ENCODE data around the gene CPNE7. TPM values are rescaled to one million over a fixed set of nuclear protein-coding genes. Genes with fewer than 3 reads are reported as not detected.
A peak's percentile ranks its signal among the peaks of the same experiment; 100 is the strongest.

CPNE7 gene
- total RNA-seq, result 1 to 10 TPM in 2 of 4 donors, under 1 TPM in 1, not detected in 1; 0.19 to 2.4 (median 1.1) TPM

DNA sequence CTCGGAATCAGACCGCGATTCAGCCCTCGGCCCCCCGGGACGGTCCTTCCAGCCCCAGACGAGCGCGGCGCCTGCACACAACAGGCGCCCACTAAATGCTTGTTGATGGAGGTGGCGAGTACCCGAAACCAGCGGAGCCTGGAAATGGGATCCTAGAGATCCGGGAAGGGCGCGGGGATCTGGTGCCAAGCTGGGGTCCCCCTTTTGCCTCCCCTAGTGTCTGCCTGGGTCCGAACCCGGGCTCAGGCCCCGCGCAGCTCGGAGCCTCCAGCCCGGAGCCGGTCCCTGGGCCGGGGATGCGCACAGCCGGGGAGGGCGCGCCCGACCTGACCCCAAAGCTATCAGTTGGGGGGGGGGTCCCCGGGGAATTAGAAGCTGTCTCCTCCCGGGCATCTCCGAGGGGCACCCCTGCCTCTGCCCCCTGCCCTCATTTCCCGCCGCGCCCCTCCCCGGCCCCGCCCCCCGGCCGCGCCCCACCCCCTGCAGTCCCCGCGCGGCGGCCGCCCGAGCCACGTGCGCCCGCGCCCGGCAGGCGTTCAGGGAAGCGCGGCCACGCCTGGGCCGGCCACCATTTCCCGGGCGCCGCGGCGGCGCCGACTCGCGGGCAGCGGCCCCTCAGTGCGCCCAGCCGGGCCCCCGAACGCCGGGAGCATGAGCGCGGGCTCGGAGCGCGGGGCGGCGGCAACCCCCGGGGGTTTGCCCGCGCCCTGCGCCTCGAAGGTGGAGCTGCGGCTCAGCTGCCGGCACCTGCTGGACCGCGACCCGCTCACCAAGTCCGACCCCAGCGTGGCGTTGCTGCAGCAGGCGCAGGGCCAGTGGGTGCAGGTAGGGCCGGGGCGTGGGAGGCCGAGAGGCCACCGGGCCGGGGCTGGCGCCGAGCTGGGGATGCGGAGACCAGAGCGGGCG, at the start of gene CPNE7:
TSS of gene CPNE7 (plus strand) at position 512 of the 906 bp plus-strand sequence. CDS start at position 652, 140 bp downstream.
- no peak for ATAC-seq (ENCODE audit: low FRiP score)
- DNase-seq (ENCODE audit: low spot score), result no peak
- TF ChIP-seq, protein P1, sequence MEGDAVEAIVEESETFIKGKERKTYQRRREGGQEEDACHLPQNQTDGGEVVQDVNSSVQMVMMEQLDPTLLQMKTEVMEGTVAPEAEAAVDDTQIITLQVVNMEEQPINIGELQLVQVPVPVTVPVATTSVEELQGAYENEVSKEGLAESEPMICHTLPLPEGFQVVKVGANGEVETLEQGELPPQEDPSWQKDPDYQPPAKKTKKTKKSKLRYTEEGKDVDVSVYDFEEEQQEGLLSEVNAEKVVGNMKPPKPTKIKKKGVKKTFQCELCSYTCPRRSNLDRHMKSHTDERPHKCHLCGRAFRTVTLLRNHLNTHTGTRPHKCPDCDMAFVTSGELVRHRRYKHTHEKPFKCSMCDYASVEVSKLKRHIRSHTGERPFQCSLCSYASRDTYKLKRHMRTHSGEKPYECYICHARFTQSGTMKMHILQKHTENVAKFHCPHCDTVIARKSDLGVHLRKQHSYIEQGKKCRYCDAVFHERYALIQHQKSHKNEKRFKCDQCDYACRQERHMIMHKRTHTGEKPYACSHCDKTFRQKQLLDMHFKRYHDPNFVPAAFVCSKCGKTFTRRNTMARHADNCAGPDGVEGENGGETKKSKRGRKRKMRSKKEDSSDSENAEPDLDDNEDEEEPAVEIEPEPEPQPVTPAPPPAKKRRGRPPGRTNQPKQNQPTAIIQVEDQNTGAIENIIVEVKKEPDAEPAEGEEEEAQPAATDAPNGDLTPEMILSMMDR (IDR thresholded peaks at IDR 0.05), result no peak

DNA sequence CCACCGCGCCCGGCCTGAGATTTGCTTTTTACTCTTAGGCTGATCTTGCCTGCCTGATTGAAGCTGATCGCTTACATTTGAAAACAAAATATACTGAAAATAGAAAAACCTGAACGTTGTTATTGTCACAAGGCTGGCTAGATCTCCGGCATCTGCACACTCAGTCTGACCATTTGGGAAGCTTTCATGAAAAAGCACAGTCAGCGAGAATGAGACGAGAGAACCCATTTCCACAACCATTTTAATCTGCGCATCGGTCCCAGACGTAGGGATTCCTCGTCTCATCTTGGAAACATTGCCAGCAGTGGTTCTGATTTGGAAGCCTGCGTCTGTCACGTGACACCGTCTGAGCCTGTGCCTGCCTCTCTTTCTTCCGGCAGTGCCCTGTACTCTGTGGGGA, 46.5 kb upstream of the CPNE7 start:
- TF ChIP-seq, protein P1 (IDR thresholded peaks at IDR 0.05), result no peak
- DNase-seq (ENCODE audit: low spot score) (no peak), ATAC-seq (ENCODE audit: low FRiP score) (no peak)

DNA sequence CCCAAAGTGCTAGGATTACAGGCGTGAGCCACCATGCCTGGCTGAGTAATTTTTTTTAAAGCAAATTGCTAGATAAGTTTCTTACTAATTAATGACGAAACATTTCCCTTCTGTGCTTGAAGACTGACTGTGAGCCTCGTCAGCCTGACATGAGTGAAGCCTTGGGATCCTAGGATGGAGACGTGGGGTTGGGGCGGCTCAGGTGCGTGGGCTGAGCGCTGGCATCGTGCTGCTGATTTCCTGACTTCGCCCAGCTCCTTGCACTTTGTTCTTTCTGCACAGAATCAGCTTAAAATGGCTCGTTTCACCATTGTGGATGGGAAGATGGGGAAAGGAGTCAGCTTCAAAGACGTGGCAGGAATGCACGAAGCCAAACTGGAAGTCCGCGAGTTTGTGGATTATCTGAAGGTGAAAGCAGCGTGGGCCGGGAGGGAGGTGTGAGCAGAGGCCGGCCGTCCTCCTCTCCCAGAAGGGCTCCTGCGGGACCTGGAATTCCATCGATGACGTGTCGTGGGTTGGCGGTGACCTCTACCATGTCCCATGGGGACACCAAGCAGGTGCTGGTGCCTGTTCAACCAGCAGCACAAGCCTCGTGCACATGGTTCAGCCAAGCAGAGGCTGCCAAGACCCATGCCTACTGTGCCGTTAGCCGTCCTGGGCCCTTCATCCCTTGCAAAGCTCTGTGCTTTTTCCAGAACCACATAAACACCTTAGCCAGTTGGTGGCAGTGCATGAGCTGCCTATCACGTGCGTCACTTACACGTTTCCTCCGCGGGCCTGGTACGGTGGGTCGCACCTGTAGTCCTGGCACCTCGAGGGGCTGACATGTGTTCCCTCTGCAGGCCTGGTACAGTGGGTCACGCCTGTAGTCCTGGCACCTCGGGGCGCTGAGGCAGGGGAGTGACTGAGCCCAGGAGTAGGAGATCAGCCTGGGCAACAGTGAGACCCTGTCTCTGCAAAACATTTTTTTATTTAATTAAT, 44.9 kb upstream of the CPNE7 start:
- TF ChIP-seq, protein P1 (IDR thresholded peaks at IDR 0.05), result no peak
- ATAC-seq (ENCODE audit: low FRiP score) (no peak), DNase-seq (ENCODE audit: low spot score) (no peak)

DNA sequence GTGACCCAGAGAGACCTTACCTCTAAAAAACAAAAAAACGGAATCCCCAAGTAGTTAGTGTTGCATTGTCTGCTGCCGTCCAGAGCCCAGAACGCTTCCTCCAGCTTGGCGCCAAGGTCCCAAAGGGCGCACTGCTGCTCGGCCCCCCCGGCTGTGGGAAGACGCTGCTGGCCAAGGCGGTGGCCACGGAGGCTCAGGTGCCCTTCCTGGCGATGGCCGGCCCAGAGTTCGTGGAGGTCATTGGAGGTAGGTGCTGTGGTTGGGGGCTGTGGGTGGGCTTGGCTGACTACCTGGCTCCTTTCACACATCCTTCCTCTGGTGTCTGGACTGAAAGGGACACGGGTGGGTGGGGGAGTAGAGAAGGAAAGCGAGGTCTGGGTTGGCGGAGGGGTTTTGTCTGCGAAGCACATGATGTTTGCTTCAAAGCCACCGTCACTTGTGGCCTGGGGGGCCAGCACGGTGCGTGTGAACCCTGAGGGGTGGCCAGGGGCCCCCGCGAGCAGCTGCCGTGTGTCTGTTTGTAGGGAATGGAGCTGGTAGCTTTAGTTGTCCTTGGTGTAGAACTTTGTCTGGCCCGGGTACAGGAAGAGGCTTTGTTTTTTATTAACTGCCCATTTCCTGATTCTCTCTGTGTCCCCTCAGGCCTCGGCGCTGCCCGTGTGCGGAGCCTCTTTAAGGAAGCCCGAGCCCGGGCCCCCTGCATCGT, 43.6 kb upstream of the CPNE7 start:
- ATAC-seq (ENCODE audit: low FRiP score) (no peak), DNase-seq (ENCODE audit: low spot score) (no peak)
- TF ChIP-seq, protein P1 (IDR thresholded peaks at IDR 0.05), result no peak

DNA sequence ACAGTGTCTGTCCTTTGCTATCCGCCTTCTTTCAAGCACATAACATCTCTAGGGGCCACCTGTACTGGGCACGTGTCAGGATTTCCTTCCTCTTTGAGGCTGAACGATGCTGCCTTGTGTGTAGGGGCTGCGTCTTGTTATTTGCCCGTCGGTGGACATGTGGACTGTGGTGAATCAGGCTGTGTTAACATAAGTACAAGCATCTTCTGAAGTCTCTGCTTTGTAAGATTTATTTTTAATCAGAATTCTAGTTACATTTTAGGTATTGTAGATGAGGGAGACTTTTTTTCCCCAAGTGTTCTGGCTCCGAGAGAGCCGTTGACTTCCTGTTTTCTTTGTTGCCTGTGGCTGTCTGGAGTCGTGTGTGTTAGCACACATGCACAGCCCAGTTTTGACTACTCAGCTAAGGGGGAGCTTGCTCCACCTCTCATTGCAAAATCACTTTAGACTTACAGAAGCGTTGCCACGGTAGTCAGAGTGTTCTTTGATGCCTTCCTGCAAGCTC, 41.3 kb upstream of the CPNE7 start:
- DNase-seq (ENCODE audit: low spot score) (no peak), ATAC-seq (ENCODE audit: low FRiP score) (peak; percentile 26)
- TF ChIP-seq, protein P1 (IDR thresholded peaks at IDR 0.05), result no peak

DNA sequence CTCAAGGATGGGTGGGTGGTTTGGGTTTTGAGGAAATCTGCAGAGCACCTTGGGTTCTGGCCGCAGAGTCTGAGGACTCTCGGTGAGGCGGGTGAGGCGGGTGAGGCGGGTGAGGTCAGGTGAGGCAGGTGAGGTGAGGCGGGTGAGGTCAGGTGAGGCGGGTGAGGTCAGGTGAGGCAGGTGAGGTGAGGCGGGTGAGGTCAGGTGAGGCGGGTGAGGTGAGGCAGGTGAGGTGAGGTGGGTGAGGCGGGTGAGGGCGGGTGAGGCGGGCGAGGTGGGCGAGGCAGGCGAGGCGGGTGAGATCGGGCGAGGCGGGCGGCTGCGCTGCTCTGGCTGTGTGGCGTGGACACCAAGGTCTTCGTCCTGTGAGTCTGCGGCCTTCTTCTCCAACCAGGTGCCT, 39.2 kb upstream of the CPNE7 start:
- no peak for DNase-seq (ENCODE audit: low spot score)

More for the DNA sequence above, 39.2 kb upstream of the CPNE7 start:
- TF ChIP-seq, protein P1 (IDR thresholded peaks at IDR 0.05), result no peak
- no peak for ATAC-seq (ENCODE audit: low FRiP score)
